BE2C (cell line): ENCODE data around the gene SCN4A.

Source experiments
- DNase-seq: peaks from one replicate; pipeline ENCODE4 v3.0.0-alpha.2; 2020
- H3K27me3 ChIP-seq: fragments of 250-450 bp; sonication (Bioruptor Pico); 2 replicates; pipeline ENCODE4 v1.5.1; 2020; ENCODE audit warnings: mild to moderate bottlenecking
- H3K36me3 ChIP-seq: fragments of 250-450 bp; sonication (Bioruptor Pico); 2 replicates; pipeline ENCODE4 v1.5.1; 2020; ENCODE audit warnings: mild to moderate bottlenecking
- H3K4me1 ChIP-seq: fragments of 250-450 bp; sonication (Bioruptor Pico); 2 replicates; pipeline ENCODE4 v1.5.1; 2020
- H3K4me3 ChIP-seq: 2 replicates; pipeline ENCODE4 v1.5.1; 2011; ENCODE audit warnings: low read depth, low read length
- H3K9me3 ChIP-seq: fragments of 250-450 bp; sonication (Bioruptor Pico); 2 replicates; pipeline ENCODE4 v1.5.1; 2020
- TF ChIP-seq, protein P1 (sequence below): IDR thresholded peaks from 2 replicates; pipeline ENCODE4 v1.5.1; 2012; ENCODE audit warnings: mild to moderate bottlenecking, low read depth, low read length

The SCN4A gene

DNA sequence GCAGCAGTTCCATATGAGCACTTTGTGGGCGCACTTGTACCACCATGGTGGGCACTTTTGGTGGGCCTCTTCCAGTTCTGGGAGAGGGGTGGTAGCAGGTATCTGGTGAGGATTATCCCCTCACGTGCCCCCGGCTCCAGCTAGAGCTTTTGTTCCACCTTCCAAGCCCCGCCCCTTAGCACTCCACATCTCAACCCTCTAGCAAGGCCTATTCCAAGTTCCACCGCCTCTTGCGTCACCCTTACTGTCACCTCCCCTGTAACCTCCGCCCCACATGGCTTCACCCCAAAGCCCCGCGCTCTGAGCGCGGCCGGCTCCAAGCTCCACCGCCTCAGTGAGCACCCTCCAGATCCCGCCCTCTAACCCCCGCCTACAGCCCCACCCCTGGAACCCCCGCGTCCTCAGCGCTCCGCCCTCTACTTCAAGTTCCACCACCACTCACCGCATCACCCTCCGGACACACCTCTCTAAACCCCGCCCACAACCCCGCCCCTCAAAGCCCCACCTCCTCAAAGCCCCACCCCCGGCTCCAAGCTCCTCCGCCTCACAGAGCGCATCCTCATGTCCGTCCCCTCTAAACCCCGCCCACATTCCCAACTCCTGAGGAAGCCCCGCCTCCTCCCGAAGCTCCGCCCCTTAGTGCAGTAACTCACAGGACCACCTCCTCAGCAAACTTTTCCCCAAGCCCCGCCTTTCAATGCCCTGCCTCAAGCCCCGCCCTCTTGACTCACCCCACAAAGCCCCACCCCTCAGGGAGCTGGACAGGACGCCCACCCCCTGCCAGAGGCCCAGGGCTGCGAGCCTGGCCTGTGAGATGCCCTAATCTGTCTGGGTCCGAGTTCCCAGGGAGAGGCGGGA is 11.1 kb downstream of the SCN4A start:
- Histone ChIP-seq H3K4me3 (peak overlapping the region; percentile 38; the same call in 1 of the 2 replicates), H3K4me1 (peaks cover 3% of the 10 kb centered on the region; the same call in 1 of the 2 replicates), H3K9me3 (no peaks in the 10 kb centered on the region), H3K36me3 (no peaks in the 10 kb centered on the region), H3K27me3 (no peaks in the 10 kb centered on the region)
- TF ChIP-seq, protein P1, sequence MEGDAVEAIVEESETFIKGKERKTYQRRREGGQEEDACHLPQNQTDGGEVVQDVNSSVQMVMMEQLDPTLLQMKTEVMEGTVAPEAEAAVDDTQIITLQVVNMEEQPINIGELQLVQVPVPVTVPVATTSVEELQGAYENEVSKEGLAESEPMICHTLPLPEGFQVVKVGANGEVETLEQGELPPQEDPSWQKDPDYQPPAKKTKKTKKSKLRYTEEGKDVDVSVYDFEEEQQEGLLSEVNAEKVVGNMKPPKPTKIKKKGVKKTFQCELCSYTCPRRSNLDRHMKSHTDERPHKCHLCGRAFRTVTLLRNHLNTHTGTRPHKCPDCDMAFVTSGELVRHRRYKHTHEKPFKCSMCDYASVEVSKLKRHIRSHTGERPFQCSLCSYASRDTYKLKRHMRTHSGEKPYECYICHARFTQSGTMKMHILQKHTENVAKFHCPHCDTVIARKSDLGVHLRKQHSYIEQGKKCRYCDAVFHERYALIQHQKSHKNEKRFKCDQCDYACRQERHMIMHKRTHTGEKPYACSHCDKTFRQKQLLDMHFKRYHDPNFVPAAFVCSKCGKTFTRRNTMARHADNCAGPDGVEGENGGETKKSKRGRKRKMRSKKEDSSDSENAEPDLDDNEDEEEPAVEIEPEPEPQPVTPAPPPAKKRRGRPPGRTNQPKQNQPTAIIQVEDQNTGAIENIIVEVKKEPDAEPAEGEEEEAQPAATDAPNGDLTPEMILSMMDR: no peak
- peak; percentile 98 for DNase-seq

DNA sequence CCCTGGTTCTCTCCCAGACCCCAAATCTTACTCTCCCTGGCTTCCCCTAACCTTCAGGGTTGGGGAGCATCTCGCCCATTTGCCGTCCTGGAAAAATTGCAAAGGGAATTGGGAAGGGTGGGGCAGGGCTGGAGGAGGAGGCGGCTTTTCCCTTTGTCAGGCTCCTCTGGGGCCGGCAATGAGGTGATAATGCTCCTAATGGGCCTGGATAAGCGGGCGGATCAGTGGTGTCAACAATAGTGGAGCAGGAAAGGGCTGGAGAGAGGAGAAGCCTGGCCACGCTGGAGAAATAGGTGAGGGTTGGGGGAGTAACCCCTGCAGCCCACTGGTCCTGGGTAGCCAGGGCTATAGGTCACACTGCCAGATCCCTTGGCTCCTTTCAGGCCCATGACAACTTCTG is 12.3 kb downstream of the SCN4A start:
- Histone ChIP-seq H3K4me3 (no peak overlapping the region), H3K9me3 (no peaks in the 10 kb centered on the region), H3K36me3 (no peaks in the 10 kb centered on the region), H3K4me1 (peaks cover 3% of the 10 kb centered on the region; the same call in 1 of the 2 replicates), H3K27me3 (no peaks in the 10 kb centered on the region)
- no peak for DNase-seq
- TF ChIP-seq, protein P1: no peak

DNA sequence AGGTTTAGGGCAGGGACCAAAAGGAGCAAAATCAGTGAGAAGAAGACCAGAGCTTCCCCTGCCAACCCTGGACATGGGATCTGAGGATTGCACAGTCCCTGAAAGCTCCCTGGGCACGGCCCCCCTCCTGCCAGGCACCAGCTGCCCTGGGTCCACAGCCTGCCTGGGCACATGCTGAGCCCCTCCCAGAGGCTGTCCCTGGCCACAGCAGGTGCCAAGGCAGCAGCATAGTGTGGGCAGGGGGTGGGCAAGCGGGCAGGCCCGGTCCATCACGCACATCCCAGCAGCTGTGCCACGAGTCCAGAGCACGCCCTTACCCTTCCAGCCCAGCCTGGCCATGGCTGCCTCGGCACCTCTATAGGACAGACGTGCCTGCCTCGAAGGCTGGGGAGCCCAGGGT is 12.7 kb downstream of the SCN4A start:
- H3K27me3 ChIP-seq: no peaks in the 10 kb centered on the region
- peaks cover 3% of the 10 kb centered on the region; the same call in 1 of the 2 replicates for H3K4me1 ChIP-seq
- no peaks in the 10 kb centered on the region for H3K36me3 ChIP-seq
- TF ChIP-seq, protein P1: no peak
- no peaks in the 10 kb centered on the region for H3K9me3 ChIP-seq
- no peak for DNase-seq
- H3K4me3 ChIP-seq: no peak overlapping the region

DNA sequence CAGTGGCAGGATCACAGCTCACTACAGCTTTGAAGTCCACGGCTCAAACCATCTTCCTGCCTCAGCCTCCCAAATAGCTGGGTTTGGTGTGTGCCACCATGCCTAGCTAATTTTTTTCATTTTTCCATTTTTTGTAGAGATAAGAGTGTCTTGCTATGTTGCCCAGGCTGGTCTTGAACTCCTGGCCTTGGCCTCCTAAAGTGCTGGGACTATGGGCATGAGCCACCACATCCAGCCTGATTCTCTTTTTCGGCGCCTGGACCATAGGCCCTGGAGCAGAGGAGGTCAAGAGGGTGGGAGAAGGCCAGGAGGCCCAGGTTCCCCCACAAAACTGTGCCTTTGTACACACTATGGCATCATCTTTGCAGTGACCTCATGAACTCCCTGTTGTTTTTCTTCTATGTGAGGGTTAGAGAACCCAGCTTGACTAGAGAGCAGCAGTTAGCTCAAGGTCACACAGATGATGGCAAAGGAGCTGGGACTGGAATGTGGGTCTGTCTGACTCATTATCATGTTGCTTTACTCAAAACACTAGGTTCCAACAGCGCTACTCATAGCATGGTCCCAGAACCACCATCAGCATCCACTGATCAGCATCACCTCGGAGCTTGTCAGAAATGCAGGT is 16.3 kb downstream of the SCN4A start:
- no peaks in the 10 kb centered on the region for H3K4me1 ChIP-seq
- TF ChIP-seq, protein P1: no peak
- no peak for DNase-seq

DNA sequence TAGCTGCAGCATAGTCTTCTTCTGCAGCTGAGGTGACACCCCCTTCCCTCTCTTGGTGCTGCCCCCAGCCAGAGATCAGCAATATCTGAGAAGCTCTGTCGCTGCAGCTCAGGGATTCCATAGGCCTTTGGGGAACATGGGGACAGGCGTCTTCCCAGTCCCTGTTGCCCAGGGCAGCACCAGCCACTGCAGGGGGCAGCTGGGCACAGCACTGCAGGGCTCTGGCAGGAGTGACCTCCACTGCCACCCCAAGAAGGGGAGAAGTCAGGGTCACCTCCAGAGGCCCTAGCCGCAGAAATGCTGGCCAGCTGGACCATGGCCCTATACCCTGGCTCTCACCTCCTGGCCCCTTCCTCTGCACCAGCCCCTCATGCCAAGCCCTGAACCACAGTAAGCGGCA is 16.9 kb downstream of the SCN4A start:
- Histone ChIP-seq H3K4me3 (no peak overlapping the region), H3K36me3 (no peaks in the 10 kb centered on the region), H3K9me3 (no peaks in the 10 kb centered on the region), H3K4me1 (no peaks in the 10 kb centered on the region), H3K27me3 (no peaks in the 10 kb centered on the region)
- DNase-seq: no peak
- TF ChIP-seq, protein P1: no peak

More for the DNA sequence above, 16.3 kb downstream of the SCN4A start:
- Histone ChIP-seq H3K4me3 (no peak overlapping the region), H3K9me3 (no peaks in the 10 kb centered on the region), H3K27me3 (no peaks in the 10 kb centered on the region), H3K36me3 (no peaks in the 10 kb centered on the region)

DNA sequence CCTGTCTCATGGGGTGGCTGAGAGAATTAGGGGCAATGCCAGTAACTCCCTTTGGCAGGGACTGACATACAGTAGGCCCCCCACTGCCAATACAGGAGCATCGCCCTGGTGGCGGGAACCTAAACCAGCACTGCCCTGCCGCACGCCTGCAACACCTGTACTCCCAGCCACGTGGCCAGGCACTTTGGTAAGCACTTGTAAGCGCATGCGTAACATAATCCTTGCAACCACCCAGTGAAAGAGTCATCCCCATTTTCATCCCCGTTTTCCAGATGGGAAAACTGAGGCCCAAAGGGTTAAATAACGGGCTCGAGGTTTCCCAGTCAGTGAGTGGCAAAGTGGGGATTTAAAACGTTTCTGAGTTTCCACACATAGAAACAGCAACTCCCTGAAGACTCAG is 17.5 kb downstream of the SCN4A start:
- Histone ChIP-seq H3K36me3 (no peaks in the 10 kb centered on the region), H3K27me3 (no peaks in the 10 kb centered on the region), H3K9me3 (no peaks in the 10 kb centered on the region), H3K4me3 (no peak overlapping the region), H3K4me1 (no peaks in the 10 kb centered on the region)
- DNase-seq: no peak
- TF ChIP-seq, protein P1: no peak
